ENCODE results near the gene ARSK. TPM values are rescaled to one million over a fixed set of nuclear protein-coding genes. Genes with fewer than 3 reads are reported as not detected.

ARSK gene
- total RNA-seq, 2 donors from 2014 or later = 4.3 to 6.2 TPM

- Histone ChIP-seq H3K36me3 (replicated peaks in 1 of 2; ENCODE audit: insufficient read depth in 1 of 2, low read depth in 2 of 2) (no peaks in the 10 kb centered on the region), H3K27ac (no peak overlapping the region), H3K4me1 (peaks cover 30% of the 10 kb centered on the region), H3K9me3 (no peaks in the 10 kb centered on the region), H3K27me3 (no peaks in the 10 kb centered on the region), H3K4me3 (no peak overlapping the region)
- DNase-seq (no peak), ATAC-seq (no peak)
- TF ChIP-seq CTCF (IDR thresholded peaks at IDR 0.05) (no peak), POLR2A (IDR thresholded peaks at IDR 0.05) (no peak)
- 77 to 93% methylated on average over 1 of the region's 1 CpG for WGBS, 2 donors
- intact Hi-C loops (cut with DNase I) = no loop called here
These were observed 71.8 kb downstream of the ARSK start for GRCh38 chr5:95626701-95627100.

- Histone ChIP-seq H3K27ac (no peak overlapping the region), H3K27me3 (no peaks in the 10 kb centered on the region), H3K36me3 (replicated peaks in 1 of 2; ENCODE audit: insufficient read depth in 1 of 2, low read depth in 2 of 2) (no peaks in the 10 kb centered on the region), H3K4me1 (peaks cover 25% of the 10 kb centered on the region), H3K9me3 (no peaks in the 10 kb centered on the region), H3K4me3 (no peak overlapping the region)
- WGBS, 2 donors = 84 to 90% methylated on average over 4 of the region's 4 CpGs
- no peak for ATAC-seq
- intact Hi-C loops (cut with DNase I) = no loop called here
- TF ChIP-seq CTCF (IDR thresholded peaks at IDR 0.05) (no peak), POLR2A (IDR thresholded peaks at IDR 0.05) (no peak)
- no peak for DNase-seq
These were observed 73.3 kb downstream of the ARSK start for GRCh38 chr5:95627971-95628810.

GRCh38 chr5:95628933-95629332, 74.0 kb downstream of the ARSK start:
- Histone ChIP-seq H3K27ac (no peak overlapping the region), H3K9me3 (no peaks in the 10 kb centered on the region), H3K4me3 (no peak overlapping the region), H3K4me1 (peaks cover 17% of the 10 kb centered on the region), H3K36me3 (replicated peaks in 1 of 2; ENCODE audit: insufficient read depth in 1 of 2, low read depth in 2 of 2) (no peaks in the 10 kb centered on the region), H3K27me3 (no peaks in the 10 kb centered on the region)
- WGBS, 2 donors = 79 to 85% methylated on average over 1 of the region's 1 CpG
- ATAC-seq (no peak), DNase-seq (no peak)
- intact Hi-C loops (cut with DNase I) = no loop called here
- TF ChIP-seq POLR2A (IDR thresholded peaks at IDR 0.05) = no peak
- no peak for TF ChIP-seq CTCF (IDR thresholded peaks at IDR 0.05)

- Histone ChIP-seq H3K36me3 (replicated peaks in 1 of 2; ENCODE audit: insufficient read depth in 1 of 2, low read depth in 2 of 2) (no peaks in the 10 kb centered on the region), H3K27ac (no peak overlapping the region), H3K4me3 (no peak overlapping the region), H3K9me3 (no peaks in the 10 kb centered on the region), H3K27me3 (no peaks in the 10 kb centered on the region), H3K4me1 (peaks cover 15% of the 10 kb centered on the region)
- intact Hi-C loops (cut with DNase I) = no loop called here
- TF ChIP-seq CTCF (IDR thresholded peaks at IDR 0.05) (no peak), POLR2A (IDR thresholded peaks at IDR 0.05) (no peak)
- DNase-seq (no peak), ATAC-seq (no peak)
- WGBS, 2 donors = 89 to 98% methylated on average over 5 of the region's 5 CpGs
These were observed 75.6 kb downstream of the ARSK start for GRCh38 chr5:95630394-95630917.
